K562 (cell line): ENCODE results near the gene ARMC7. TPM values are rescaled to one million over a fixed set of nuclear protein-coding genes. Genes with fewer than 3 reads are reported as not detected.

Source experiments
- ATAC-seq: fragments of 200-7000 bp; cut with Tn5 transposase; 3 replicates; pipeline ENCODE4 v1.9.1; 2020; ENCODE audit warnings: moderate library complexity
- BruUV-seq: library from RNA; stranded (reverse); fragments of 400-500 nt; replicated peaks from 2 replicates; lab custom pipeline; 2021; lab: Mats Ljungman, UMichigan
- CTCF ChIA-PET: fragments of 300-600 bp; formaldehyde crosslinking; extraction: SDS; loops from one replicate; lab custom pipeline; 2021; ENCODE audit warnings: low intra/inter-chr PET ratio; lab: Yijun Ruan, JAX
- POLR2A ChIA-PET: fragments of 300-600, 350-650 bp; sonication (Branson Sonifier 250); formaldehyde crosslinking; extraction: SDS; loops from one replicate; lab custom pipeline; 2021; ENCODE audit warnings: antibody characterized with exemption, inconsistent platforms; lab: Yijun Ruan, JAX
- DNase-seq, 4 experiments: peaks; one replicate each; pipeline versions ENCODE4 v3.0.0 to v3.0.0-alpha.2; 2011 to 2018; ENCODE audit warnings: low spot score in 3 of 4, mixed read lengths in 3 of 4; ENCODE audit errors: extremely low read depth in 1 of 4
- FAIRE-seq: peaks from 2 replicates; lab custom pipeline; 2011; peaks lifted over from hg19 to GRCh38; lab: Jason Lieb, UNC
- H2AFZ ChIP-seq: 2 replicates; pipeline ENCODE4 v1.6.0; 2011; ENCODE audit warnings: low read depth, low read length, control low read depth, inconsistent platforms
- H3K27ac ChIP-seq: fragments of 200-600 bp; 3 replicates; pipeline ENCODE4 v1.8.0; 2011; ENCODE audit warnings: low read depth, mild to moderate bottlenecking, control low read depth, inconsistent platforms, low read length, moderate library complexity, mixed read lengths; ENCODE audit errors: extremely low read depth
- H3K27me3 ChIP-seq, 2 experiments: fragments of 300-600 bp in 1 of 2; 2 replicates in 1 of 2; 3 replicates in 1 of 2; pipeline versions ENCODE4 v1.6.0 to v1.8.0; 2011; ENCODE audit warnings: inconsistent platforms in 2 of 2, low read length in 2 of 2, mild to moderate bottlenecking in 1 of 2, mixed read lengths in 1 of 2, moderate library complexity in 1 of 2; ENCODE audit not compliant: control insufficient read depth in 2 of 2, insufficient read depth in 2 of 2
- H3K36me3 ChIP-seq: fragments of 300-600 bp; 3 replicates; pipeline ENCODE4 v1.8.0; 2011; ENCODE audit warnings: mild to moderate bottlenecking, low read length, inconsistent platforms; ENCODE audit not compliant: control insufficient read depth, insufficient read depth
- H3K4me1 ChIP-seq, 2 experiments: fragments of 200-600 bp in 1 of 2; replicated peaks in 1 of 2; 2 replicates in 1 of 2; 3 replicates in 1 of 2; pipeline versions ENCODE4 v1.5.1 to v1.8.0; 2011; ENCODE audit warnings: inconsistent platforms in 2 of 2, low read length in 2 of 2, mild to moderate bottlenecking in 1 of 2, mixed read lengths in 1 of 2, moderate library complexity in 1 of 2; ENCODE audit not compliant: control insufficient read depth in 2 of 2, insufficient read depth in 2 of 2
- H3K4me2 ChIP-seq: 2 replicates; pipeline ENCODE4 v1.6.1; 2011; ENCODE audit warnings: low read length, control low read depth, inconsistent platforms, mixed read lengths; ENCODE audit not compliant: insufficient read depth
- H3K4me3 ChIP-seq: fragments of 200-600 bp; sonication (generic), shearing (Covaris generic); 2 replicates; pipeline ENCODE4 v1.5.1; 2016; ENCODE audit warnings: control low read depth, inconsistent platforms
- H3K79me2 ChIP-seq: fragments of 200-600 bp; 3 replicates; pipeline ENCODE4 v1.8.0; 2011; ENCODE audit warnings: low read length, inconsistent platforms; ENCODE audit not compliant: control insufficient read depth, insufficient read depth
- H3K9ac ChIP-seq, 2 experiments: 2 replicates each; pipeline versions ENCODE4 v1.6.0 to v1.6.1; 2011; ENCODE audit warnings: low read depth in 2 of 2, low read length in 2 of 2, control low read depth in 1 of 2, inconsistent platforms in 1 of 2, mild to moderate bottlenecking in 1 of 2, mixed read lengths in 1 of 2; ENCODE audit not compliant: insufficient read depth in 1 of 2
- H3K9me1 ChIP-seq: one replicate; pipeline ENCODE4 v1.6.0; 2011; ENCODE audit warnings: inconsistent platforms, mild to moderate bottlenecking, low read length, moderate library complexity; ENCODE audit not compliant: control insufficient read depth, insufficient read depth
- H3K9me3 ChIP-seq: replicated peaks from 2 replicates; pipeline ENCODE4 v1.5.1; 2011; ENCODE audit warnings: low read depth, low read length, inconsistent platforms; ENCODE audit not compliant: control insufficient read depth, insufficient read depth
- H4K20me1 ChIP-seq: replicated peaks from 2 replicates; pipeline ENCODE4 v1.6.1; 2011; ENCODE audit warnings: low read length, inconsistent platforms, mixed read lengths; ENCODE audit not compliant: control insufficient read depth, insufficient read depth
- FIP1L1 ChIP-seq: fragments of 200-400 bp; formaldehyde crosslinking; IDR thresholded peaks from 2 replicates; pipeline ENCODE4 v1.6.1; 2018; ENCODE audit warnings: mild to moderate bottlenecking, low read depth, low read length; ENCODE audit not compliant: poor library complexity, severe bottlenecking
- LCOR ChIP-seq: sonication (generic); formaldehyde crosslinking; IDR thresholded peaks from 2 replicates; pipeline ENCODE4 v1.8.0; 2022; ENCODE audit warnings: mild to moderate bottlenecking, missing genetic modification reagents
- NBN ChIP-seq: fragments of 450-650 bp; IDR thresholded peaks from 2 replicates; pipeline ENCODE4 v1.6.1; 2016; ENCODE audit warnings: low read depth, mild to moderate bottlenecking
- NCOA1 ChIP-seq: fragments of 450-650 bp; IDR thresholded peaks from 2 replicates; pipeline ENCODE4 v1.6.1; 2016; ENCODE audit warnings: low read depth
- NONO ChIP-seq, 2 experiments: fragments of 200-400 bp in 1 of 2; fragments of 450-650 bp in 1 of 2; formaldehyde crosslinking in 1 of 2; IDR thresholded peaks; 2 replicates each; pipeline ENCODE4 v1.6.1; 2017; ENCODE audit warnings: low read depth in 2 of 2, mild to moderate bottlenecking in 2 of 2, moderate library complexity in 2 of 2, low read length in 1 of 2
- PTRF ChIP-seq: fragments of 450-650 bp; IDR thresholded peaks from 2 replicates; pipeline ENCODE4 v1.6.1; 2016; ENCODE audit warnings: mild to moderate bottlenecking, missing genetic modification characterization, missing compliant biosample characterization
- RBFOX2 ChIP-seq: fragments of 200-400 bp; formaldehyde crosslinking; IDR thresholded peaks from 2 replicates; pipeline ENCODE4 v1.6.1; 2017; ENCODE audit warnings: low read depth, mild to moderate bottlenecking, low read length, moderate library complexity
- RBM22 ChIP-seq: fragments of 200-400 bp; formaldehyde crosslinking; IDR thresholded peaks from 2 replicates; pipeline ENCODE4 v1.6.1; 2018; ENCODE audit warnings: low read length, low read depth; ENCODE audit not compliant: poor library complexity, severe bottlenecking
- TAF1 ChIP-seq: IDR thresholded peaks from 2 replicates; pipeline ENCODE4 v1.6.1; 2011; ENCODE audit warnings: mild to moderate bottlenecking, low read length, moderate library complexity; ENCODE audit not compliant: insufficient read depth, control insufficient read depth, severe bottlenecking; ENCODE audit errors: extremely low read depth
- TEAD4 ChIP-seq, 2 experiments: sonication (generic) in 1 of 2; formaldehyde crosslinking in 1 of 2; IDR thresholded peaks; 2 replicates each; pipeline versions ENCODE4 v1.6.1 to v1.8.0; 2012 to 2022; ENCODE audit warnings: borderline replicate concordance in 1 of 2, inconsistent platforms in 1 of 2, low read length in 1 of 2, mild to moderate bottlenecking in 1 of 2, missing genetic modification reagents in 1 of 2
- ZNF644 ChIP-seq: fragments of 200-800 bp; sonication (Bioruptor generic); IDR thresholded peaks from 2 replicates; pipeline ENCODE4 v1.6.1; 2016; ENCODE audit warnings: low read depth, missing genetic modification characterization, missing compliant biosample characterization
- ZSCAN29 ChIP-seq: fragments of 450-650 bp; IDR thresholded peaks from 2 replicates; pipeline ENCODE4 v1.6.1; 2017
- WGBS: fragments of 100-300 bp; shearing (Covaris generic); methylation state at CpG from one replicate; pipeline ENCODE4 v1.1.6; 2016; ENCODE audit warnings: low coverage, mixed read lengths; ENCODE audit not compliant: insufficient coverage; ENCODE audit errors: missing lambda C conversion rate; 5-methylcytosine and 5-hydroxymethylcytosine counted together
- in situ Hi-C: fragments of 300-500 bp; cut with MboI; formaldehyde crosslinking; loops from 4 replicates; pipeline ENCODE4 v1.15.0; 2018; ENCODE audit warnings: inconsistent platforms, mixed read lengths
- intact Hi-C: fragments of 100-400 bp; cut with micrococcal nuclease; formaldehyde crosslinking; loops from 2 replicates; pipeline ENCODE4 v1.14.2; 2022
- polyA plus RNA-seq, 8 experiments: library from polyadenylated mRNA; depleted of rRNA in 4 of 8; stranded (reverse) in 5 of 8; unstranded in 3 of 8; fragments of >200 nt; fragmentation: Nextera tagmentation in 2 of 8; fragmentation: Illumina TruSeq in 1 of 8; extraction: Ambion mirVana in 2 of 8; extraction: Trizol in 1 of 8; gene quantifications; 2 replicates each; pipeline versions ENCODE4 v1.2.1 to v1.2.3, GENCODE V29; 2011 to 2014; ENCODE audit warnings: inconsistent platforms in 1 of 8, missing spikeins in 1 of 8
- total RNA-seq, 7 experiments: library from RNA; depleted of rRNA in 6 of 7; stranded (reverse); fragments of >200 nt in 6 of 7; fragmentation: Illumina TruSeq in 2 of 7; extraction: Trizol in 2 of 7; gene quantifications; 2 replicates each; pipeline versions ENCODE4 v1.2.1 to v1.2.3, GENCODE V29; 2011 to 2021; ENCODE audit warnings: low replicate concordance in 1 of 7
- TF ChIP-seq, protein P1 (sequence below): sonication (generic); formaldehyde crosslinking; IDR thresholded peaks from 2 replicates; pipeline ENCODE4 v1.8.0; 2022; ENCODE audit warnings: missing genetic modification reagents, mild to moderate bottlenecking, borderline replicate concordance

The ARMC7 gene
- total and polyA plus RNA-seq, 9 of the 15 experiments (the other 6 are each of a cell fraction or from before 2014, with no cell fraction given) = 1.4 to 15.2 (median 5.9) TPM

DNA sequence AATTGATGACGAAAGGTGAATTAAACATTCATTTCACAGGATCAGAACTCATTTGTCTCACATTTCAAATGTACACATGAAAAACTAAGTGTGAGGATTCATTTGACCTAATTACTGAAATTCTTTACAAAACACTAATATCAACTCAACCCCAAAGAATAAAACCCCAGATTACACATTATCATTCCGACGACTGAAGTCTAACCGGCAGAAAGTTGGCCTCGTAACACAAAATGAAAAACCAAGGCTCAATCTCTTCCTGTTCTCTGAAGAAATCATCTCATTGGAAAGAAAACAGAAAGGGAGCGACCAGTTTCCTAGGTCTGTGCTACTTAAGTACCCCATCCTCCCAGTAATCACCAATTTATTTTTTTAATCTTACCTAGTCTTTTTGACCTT is 42.8 kb downstream of the ARMC7 start (continued):
- TF ChIP-seq TEAD4 (IDR thresholded peaks at IDR 0.05; ENCODE audit: low read length) (0 out of 2 replicates have a peak, but pooled peaks have one; percentile 34), TEAD4 (CRISPR knock-in tag; IDR thresholded peaks at IDR 0.05; ENCODE audit: borderline replicate concordance) (no peak), NONO (IDR thresholded peaks at IDR 0.05; ENCODE audit: low read depth in 2 of 2, low read length in 1 of 2) (peak in 1 of 2 experiments; percentile 56; a peak in 2 of 4 replicates), NCOA1 (no peak), PTRF (no peak), ZNF644 (tag) (no peak), RBM22 (peak; percentile 50), RBFOX2 (peak; percentile 37; the same call in 1 of the 2 replicates)
- TF ChIP-seq, all 486 proteins: peak for 6

- Histone ChIP-seq H3K4me1 (peaks cover 15 to 20% of the 10 kb centered on the region in 2 experiments), H3K9me1 (no peaks in the 10 kb centered on the region), H3K9ac (peak overlapping the region; percentile 94 to 100), H3K4me3 (peak overlapping the region; percentile 98), H4K20me1 (peaks cover 11% of the 10 kb centered on the region; the same call in 1 of the 2 replicates), H3K9me3 (no peaks in the 10 kb centered on the region), H3K79me2 (peaks cover 66% of the 10 kb centered on the region), H3K4me2 (peak overlapping the region; percentile 95), H3K36me3 (peaks cover 28% of the 10 kb centered on the region), H2AFZ (peak overlapping the region; percentile 25; the same call in 1 of the 2 replicates), H3K27ac (peak overlapping the region; percentile 94), H3K27me3 (no peaks in the 10 kb centered on the region)
- 3% methylated on average over 24 of the region's 28 CpGs for WGBS
- ATAC-seq = peak; percentile 63
- no TSS peak for BruUV-seq
- intact Hi-C loops (loop anchor here (5.0 kb wide), 1 partner anchor 49 kb away; no protein-coding TSS in a partner anchor), in situ Hi-C loops (no loop called here)
- DNase-seq = peak; percentile 19 to 73 (median 36)
- FAIRE-seq = peak; percentile 40
- POLR2A ChIA-PET = interaction anchor here (0.6 to 1.1 kb wide), 5 partner anchors 11 to 231 kb away, joined by 3 to 4 read pairs (median 3); no protein-coding TSS in a partner anchor
- CTCF ChIA-PET = no interaction called here
- TF ChIP-seq NBN (no peak), ZSCAN29 (no peak), LCOR (peak; percentile 53; the same call in 1 of the 2 replicates), TAF1 (peak; percentile 19), FIP1L1 (no peak)
- TF ChIP-seq, protein P1, sequence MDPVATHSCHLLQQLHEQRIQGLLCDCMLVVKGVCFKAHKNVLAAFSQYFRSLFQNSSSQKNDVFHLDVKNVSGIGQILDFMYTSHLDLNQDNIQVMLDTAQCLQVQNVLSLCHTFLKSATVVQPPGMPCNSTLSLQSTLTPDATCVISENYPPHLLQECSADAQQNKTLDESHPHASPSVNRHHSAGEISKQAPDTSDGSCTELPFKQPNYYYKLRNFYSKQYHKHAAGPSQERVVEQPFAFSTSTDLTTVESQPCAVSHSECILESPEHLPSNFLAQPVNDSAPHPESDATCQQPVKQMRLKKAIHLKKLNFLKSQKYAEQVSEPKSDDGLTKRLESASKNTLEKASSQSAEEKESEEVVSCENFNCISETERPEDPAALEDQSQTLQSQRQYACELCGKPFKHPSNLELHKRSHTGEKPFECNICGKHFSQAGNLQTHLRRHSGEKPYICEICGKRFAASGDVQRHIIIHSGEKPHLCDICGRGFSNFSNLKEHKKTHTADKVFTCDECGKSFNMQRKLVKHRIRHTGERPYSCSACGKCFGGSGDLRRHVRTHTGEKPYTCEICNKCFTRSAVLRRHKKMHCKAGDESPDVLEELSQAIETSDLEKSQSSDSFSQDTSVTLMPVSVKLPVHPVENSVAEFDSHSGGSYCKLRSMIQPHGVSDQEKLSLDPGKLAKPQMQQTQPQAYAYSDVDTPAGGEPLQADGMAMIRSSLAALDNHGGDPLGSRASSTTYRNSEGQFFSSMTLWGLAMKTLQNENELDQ = no peak
Observed at GRCh38 chr17:75152922-75153779, 43.4 kb downstream of the ARMC7 start.
